Heart left ventricle (tissue), 16 donors: ENCODE data around the gene SPIN1. TPM values are rescaled to one million over a fixed set of nuclear protein-coding genes. Genes with fewer than 3 reads are reported as not detected.

ENCODE experiments used
- ATAC-seq, 4 donors: fragments of 200-7000 bp; cut with Tn5 transposase; one replicate each; pipeline ENCODE4 v1.9.1; 2020 to 2022; ENCODE audit warnings: moderate library complexity in 4 of 4, mild to moderate bottlenecking in 3 of 4, moderate number of reproducible peaks in 1 of 4
- DNase-seq, 5 donors: peaks; one replicate each; pipeline ENCODE4 v3.0.0-alpha.2; 2020
- H3K27ac ChIP-seq, 12 donors: fragments of 200-600 bp; sonication (generic) in 4 of 12; one replicate each; pipeline versions ENCODE4 v1.5.0 to v1.8.0; 2016 to 2022; ENCODE audit warnings: mild to moderate bottlenecking in 2 of 12
- H3K27me3 ChIP-seq, 9 donors: fragments of 200-600 bp; sonication (generic) in 2 of 9; one replicate each; pipeline versions ENCODE4 v1.5.1 to v1.8.0; 2016 to 2022; ENCODE audit warnings: mild to moderate bottlenecking in 3 of 9
- H3K36me3 ChIP-seq, 9 donors: fragments of 200-600 bp; sonication (generic) in 2 of 9; one replicate each; pipeline versions ENCODE4 v1.5.0 to v1.8.0; 2018 to 2022; ENCODE audit warnings: mild to moderate bottlenecking in 2 of 9
- H3K4me1 ChIP-seq, 12 donors: fragments of 200-600 bp; sonication (generic) in 4 of 12; one replicate each; pipeline versions ENCODE4 v1.5.0 to v1.8.0; 2016 to 2022; ENCODE audit warnings: mild to moderate bottlenecking in 3 of 12
- H3K4me3 ChIP-seq, 12 donors: fragments of 200-600 bp; sonication (generic) in 4 of 12; one replicate each; pipeline versions ENCODE4 v1.5.0 to v1.8.0; 2017 to 2022; ENCODE audit warnings: mild to moderate bottlenecking in 9 of 12, moderate library complexity in 4 of 12
- H3K9me3 ChIP-seq, 12 donors: fragments of 200-600 bp; sonication (generic) in 4 of 12; one replicate each; pipeline versions ENCODE4 v1.5.0 to v1.8.0; 2016 to 2022; ENCODE audit warnings: mild to moderate bottlenecking in 1 of 12
- CTCF ChIP-seq, 12 donors: fragments of 200-600 bp; sonication (generic) in 4 of 12; IDR thresholded peaks; one replicate each; pipeline versions ENCODE4 v1.5.0 to v1.8.0; 2018 to 2022; ENCODE audit warnings: antibody characterized with exemption in 12 of 12, mild to moderate bottlenecking in 5 of 12
- POLR2A ChIP-seq, 2 donors: fragments of 450-650 bp; IDR thresholded peaks; one replicate each; pipeline ENCODE4 v1.6.1; 2017; ENCODE audit warnings: antibody characterized with exemption in 2 of 2, mild to moderate bottlenecking in 2 of 2, moderate library complexity in 2 of 2
- WGBS, 4 donors: extraction: QIAGEN DNeasy Blood & Tissue Kit in 2 of 4; methylation state at CpG; one replicate each; pipeline versions ENCODE4 v1.1.5 to v1.1.7; 2013 to 2018; 5-methylcytosine and 5-hydroxymethylcytosine counted together
- intact Hi-C, 10 donors: fragments of 100-400 bp; cut with DNase I; formaldehyde crosslinking; loops; one replicate each; pipeline versions ENCODE4 v1.11.1 to v1.14.2; 2022
- polyA plus RNA-seq, 2 donors: library from polyadenylated mRNA; stranded (reverse); fragments of 200-250 nt; gene quantifications; one replicate each; pipeline ENCODE4 v1.2.3, GENCODE V29; 2013
- total RNA-seq, 9 donors: library from RNA; depleted of rRNA in 2 of 9; stranded (reverse); fragments of >200 nt in 2 of 9; fragmentation: NEBNext Ultra II Directional in 3 of 9; extraction: Animal tissue kit (Norgen Biotek cat#: 25700) in 3 of 9; gene quantifications; one replicate each; pipeline versions ENCODE4 v1.1.0 to v1.2.4, GENCODE V29; 2016 to 2023
- donor health status: ischemic (EF 13 %, LVEDD 7.1; RV severe dilation, severe dysfunction).
- donor health status: healthy with polysubstance abuse.
- donor health status: DM: no; HTN: yes; CAD: no.
- donor health status: DM: no; HTN: no; CAD: no.
- donor health status: ischemic (EF 25% LVEDD 6.9; RV normal size, moderate dysfunction).
- donor health status: ischemic (EF 25% LVEDD 5.7; RV mildly dilated, moderate dysfunction).
- donor health status: healthy.
- donor health status: DM: yes; HTN: yes; CAD: no.
- donor health status: ischemic (EF 35%, LVEDD 5.7; RV mildly dilated, moderate dysfunction).
- donor health status: nonischemic (EF 11% LVEDD 7.7; RV severe dilation, severe dysfunction).
- donor health status: DM: yes; HTN: yes; CAD: no.
- donor health status: PGD.
- donor health status: ischemic (EF 29% LVEDD 5.4; RV normal size, mild dysfunction).
- donor health status: nonischemic (EF 23%, LVEDD 6.1; RV moderate dilation, normal function).

The SPIN1 gene
- total and polyA plus RNA-seq, 11 donors = 17.8 to 61.2 (median 43.4) TPM

GRCh38 chr9:88451160-88451559 lies 62.9 kb downstream of the SPIN1 start:
- DNase-seq (no peak), ATAC-seq (no peak)
- peaks cover 0 to 53% (median 29%) of the 10 kb centered on the region in 9 donors for H3K36me3 ChIP-seq
- intact Hi-C loops = no loop called here
- WGBS, 4 donors = 91 to 97% (median 94%) methylated on average over 5 of the region's 5 CpGs
- TF ChIP-seq POLR2A (IDR thresholded peaks at IDR 0.05) (no peak), CTCF (IDR thresholded peaks at IDR 0.05) (no peak)
- no peak overlapping the region for H3K27ac ChIP-seq
- H3K9me3 ChIP-seq = peaks cover 0 to 5% (median 0%) of the 10 kb centered on the region in 12 donors
- no peak overlapping the region for H3K4me3 ChIP-seq
- H3K4me1 ChIP-seq = peaks cover 0 to 21% (median 8%) of the 10 kb centered on the region in 12 donors
- no peaks in the 10 kb centered on the region for H3K27me3 ChIP-seq

- Histone ChIP-seq H3K4me3 (no peak overlapping the region), H3K9me3 (no peaks in the 10 kb centered on the region), H3K36me3 (peaks cover 0 to 38% (median 11%) of the 10 kb centered on the region in 9 donors), H3K27ac (no peak overlapping the region), H3K4me1 (peaks cover 0 to 8% (median 0%) of the 10 kb centered on the region in 12 donors), H3K27me3 (no peaks in the 10 kb centered on the region)
- intact Hi-C loops = no loop called here
- peak in 2 of 4 donors; percentile 36 to 69 for ATAC-seq
- no peak for DNase-seq
- WGBS, 4 donors = 73 to 78% (median 75%) methylated on average over 5 of the region's 5 CpGs
- TF ChIP-seq POLR2A (IDR thresholded peaks at IDR 0.05) (no peak), CTCF (IDR thresholded peaks at IDR 0.05) (no peak)
These were observed 70.6 kb downstream of the SPIN1 start for GRCh38 chr9:88458716-88459465.

- TF ChIP-seq CTCF (IDR thresholded peaks at IDR 0.05) = no peak
- TF ChIP-seq POLR2A (IDR thresholded peaks at IDR 0.05) = no peak
- no peak for DNase-seq
- 88 to 93% (median 90%) methylated on average over 3 of the region's 3 CpGs for WGBS, 4 donors
- Histone ChIP-seq H3K36me3 (peaks cover 0 to 43% (median 7%) of the 10 kb centered on the region in 9 donors), H3K27ac (no peak overlapping the region), H3K4me1 (peaks cover 0 to 8% (median 0%) of the 10 kb centered on the region in 12 donors), H3K27me3 (no peaks in the 10 kb centered on the region), H3K4me3 (no peak overlapping the region), H3K9me3 (no peaks in the 10 kb centered on the region)
- ATAC-seq = no peak
- intact Hi-C loops = no loop called here
These were observed 72.5 kb downstream of the SPIN1 start for GRCh38 chr9:88460587-88461332.

GRCh38 chr9:88462191-88462590 lies 73.9 kb downstream of the SPIN1 start:
- peaks cover 0 to 37% (median 0%) of the 10 kb centered on the region in 9 donors for H3K36me3 ChIP-seq
- 89 to 92% (median 91%) methylated on average over 6 of the region's 6 CpGs for WGBS, 4 donors
- no peak overlapping the region for H3K4me3 ChIP-seq
- no peak for TF ChIP-seq POLR2A (IDR thresholded peaks at IDR 0.05)
- no peak for TF ChIP-seq CTCF (IDR thresholded peaks at IDR 0.05)
- no peak for DNase-seq
- H3K27me3 ChIP-seq = no peaks in the 10 kb centered on the region
- no peaks in the 10 kb centered on the region for H3K9me3 ChIP-seq
- no peak for ATAC-seq
- intact Hi-C loops = no loop called here
- peaks cover 0 to 8% (median 0%) of the 10 kb centered on the region in 12 donors for H3K4me1 ChIP-seq
- H3K27ac ChIP-seq = no peak overlapping the region
